Upper lobe of left lung (tissue), 6 donors: ENCODE data around the gene SPTAN1. TPM values are rescaled to one million over a fixed set of nuclear protein-coding genes. Genes with fewer than 3 reads are reported as not detected.

ENCODE experiments used
- ATAC-seq, 2 donors: fragments of 200-7000 bp; cut with Tn5 transposase; one replicate each; pipeline ENCODE4 v1.9.1; 2022; ENCODE audit warnings: mild to moderate bottlenecking in 2 of 2, moderate library complexity in 2 of 2; ENCODE audit not compliant: low FRiP score in 2 of 2
- DNase-seq, 2 donors: peaks; one replicate each; pipeline ENCODE4 v3.0.0-alpha.2; 2019 to 2020
- H3K27ac ChIP-seq, 4 donors: fragments of 200-600 bp; sonication (generic); one replicate each; pipeline ENCODE4 v1.5.1; 2016 to 2019
- H3K27me3 ChIP-seq, 4 donors: fragments of 200-600 bp; sonication (generic); one replicate each; pipeline ENCODE4 v1.5.1; 2017 to 2019
- H3K36me3 ChIP-seq, 4 donors: fragments of 200-600 bp; sonication (generic); one replicate each; pipeline ENCODE4 v1.5.1; 2016 to 2019
- H3K4me1 ChIP-seq, 4 donors: fragments of 200-600 bp; sonication (generic); one replicate each; pipeline ENCODE4 v1.5.1; 2018 to 2019
- H3K4me3 ChIP-seq, 4 donors: fragments of 200-600 bp; sonication (generic); one replicate each; pipeline ENCODE4 v1.5.1; 2017 to 2019; ENCODE audit warnings: mild to moderate bottlenecking in 2 of 4, moderate library complexity in 1 of 4
- H3K9me3 ChIP-seq, 4 donors: fragments of 200-600 bp; sonication (generic); one replicate each; pipeline ENCODE4 v1.5.1; 2018 to 2019
- CTCF ChIP-seq, 6 experiments: fragments of 450-650 bp in 4 of 6; fragments of 200-600 bp in 2 of 6; sonication (generic) in 2 of 6; IDR thresholded peaks; one replicate each; pipeline ENCODE4 v1.5.1; 2016 to 2019; ENCODE audit warnings: antibody characterized with exemption in 6 of 6
- EP300 ChIP-seq, 4 donors: sonication (generic); formaldehyde crosslinking; IDR thresholded peaks; one replicate each; pipeline ENCODE4 v1.5.1; 2017; ENCODE audit warnings: antibody characterized with exemption in 4 of 4, control low read depth in 2 of 4
- POLR2A ChIP-seq, 4 donors: fragments of 450-650 bp; IDR thresholded peaks; one replicate each; pipeline ENCODE4 v1.5.1; 2016 to 2017; ENCODE audit warnings: antibody characterized with exemption in 4 of 4, mild to moderate bottlenecking in 2 of 4
- POLR2AphosphoS5 ChIP-seq, 2 donors: sonication (generic); formaldehyde crosslinking; IDR thresholded peaks; one replicate each; pipeline ENCODE4 v1.5.1; 2017; ENCODE audit warnings: antibody characterized with exemption in 2 of 2
- WGBS, 2 donors: methylation state at CpG; one replicate each; pipeline ENCODE4 v1.1.5; 2017 to 2018; 5-methylcytosine and 5-hydroxymethylcytosine counted together
- total RNA-seq, 6 donors: library from RNA; depleted of rRNA in 4 of 6; stranded (reverse); fragments of >200 nt in 4 of 6; gene quantifications; one replicate each; pipeline versions ENCODE4 v1.1.0 to v1.2.1, GENCODE V29; 2016 to 2021
- donor health status: DM: no; HTN: no; CAD: no; lungs with moderate emphysema.
- donor health status: DM: no; HTN: yes; CAD: no; lungs with severe emphysema.

The SPTAN1 gene
- total RNA-seq, 6 donors from 2014 or later: 254 to 547 (median 401) TPM

- Histone ChIP-seq H3K27ac (no peak overlapping the region), H3K9me3 (no peaks in the 10 kb centered on the region), H3K27me3 (no peaks in the 10 kb centered on the region), H3K36me3 (peaks cover 58 to 100% (median 89%) of the 10 kb centered on the region in 4 donors), H3K4me1 (no peaks in the 10 kb centered on the region), H3K4me3 (no peak overlapping the region)
- ATAC-seq (no peak), DNase-seq (no peak)
- no peak for TF ChIP-seq CTCF (IDR thresholded peaks at IDR 0.05)
- TF ChIP-seq POLR2AphosphoS5 (IDR thresholded peaks at IDR 0.05): no peak
- TF ChIP-seq POLR2A (IDR thresholded peaks at IDR 0.05): no peak
- WGBS, 2 donors: 83 to 91% methylated on average over 6 of the region's 6 CpGs
Measured at GRCh38 chr9:128593039-128593438, 40.7 kb downstream of the SPTAN1 start.

GRCh38 chr9:128593856-128594255, 41.5 kb downstream of the SPTAN1 start:
- ATAC-seq (no peak), DNase-seq (no peak)
- no peaks in the 10 kb centered on the region for H3K9me3 ChIP-seq
- H3K36me3 ChIP-seq: peaks cover 63 to 100% (median 89%) of the 10 kb centered on the region in 4 donors
- no peaks in the 10 kb centered on the region for H3K27me3 ChIP-seq
- no peak for TF ChIP-seq EP300 (IDR thresholded peaks at IDR 0.05)
- no peak overlapping the region for H3K27ac ChIP-seq
- 91 to 95% methylated on average over 9 of the region's 9 CpGs for WGBS, 2 donors
- H3K4me1 ChIP-seq: no peaks in the 10 kb centered on the region
- no peak overlapping the region for H3K4me3 ChIP-seq

GRCh38 chr9:128595471-128595870, 43.1 kb downstream of the SPTAN1 start:
- Histone ChIP-seq H3K4me1 (no peaks in the 10 kb centered on the region), H3K36me3 (peaks cover 66 to 100% (median 93%) of the 10 kb centered on the region in 4 donors), H3K27me3 (no peaks in the 10 kb centered on the region), H3K4me3 (no peak overlapping the region), H3K27ac (no peak overlapping the region), H3K9me3 (no peaks in the 10 kb centered on the region)
- TF ChIP-seq CTCF (IDR thresholded peaks at IDR 0.05): no peak
- TF ChIP-seq POLR2AphosphoS5 (IDR thresholded peaks at IDR 0.05): no peak
- no peak for TF ChIP-seq POLR2A (IDR thresholded peaks at IDR 0.05)
- no peak for TF ChIP-seq EP300 (IDR thresholded peaks at IDR 0.05)
- WGBS, 2 donors: 75 to 93% methylated on average over 4 of the region's 4 CpGs
- ATAC-seq (no peak), DNase-seq (no peak)

GRCh38 chr9:128600099-128600498, 47.7 kb downstream of the SPTAN1 start:
- no peak for TF ChIP-seq POLR2A (IDR thresholded peaks at IDR 0.05)
- no peak for TF ChIP-seq POLR2AphosphoS5 (IDR thresholded peaks at IDR 0.05)
- no peak for TF ChIP-seq CTCF (IDR thresholded peaks at IDR 0.05)
- no peak for TF ChIP-seq EP300 (IDR thresholded peaks at IDR 0.05)
- Histone ChIP-seq H3K4me1 (no peaks in the 10 kb centered on the region), H3K9me3 (no peaks in the 10 kb centered on the region), H3K36me3 (peaks cover 42 to 100% (median 93%) of the 10 kb centered on the region in 4 donors), H3K27ac (no peak overlapping the region), H3K27me3 (no peaks in the 10 kb centered on the region), H3K4me3 (no peak overlapping the region)
- ATAC-seq (no peak), DNase-seq (no peak)
- 85 to 86% methylated on average over 4 of the region's 4 CpGs for WGBS, 2 donors

DNA sequence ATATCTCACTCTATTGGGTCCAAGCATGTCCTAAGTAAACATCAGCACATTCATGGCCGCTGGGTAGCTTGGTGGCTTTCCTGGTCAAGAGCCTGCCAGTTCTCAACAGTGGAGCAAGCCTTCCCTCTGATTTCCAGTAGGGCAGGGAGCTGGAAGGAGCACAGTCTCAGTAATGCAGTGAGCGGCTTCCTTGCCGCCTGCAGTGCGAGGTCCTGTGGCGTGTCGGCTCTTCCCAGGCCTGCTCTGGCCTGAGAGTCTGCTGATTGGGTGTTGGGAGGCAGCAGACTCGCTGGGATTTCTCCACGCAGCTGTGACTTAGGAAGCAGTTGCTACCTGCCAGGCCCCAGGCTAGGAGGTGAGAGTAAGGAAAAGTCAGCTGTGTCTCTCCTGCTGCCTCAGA, 51.3 kb downstream of the SPTAN1 start:
- peaks cover 48 to 100% (median 94%) of the 10 kb centered on the region in 4 donors for H3K36me3 ChIP-seq
- no peaks in the 10 kb centered on the region for H3K4me1 ChIP-seq
- H3K9me3 ChIP-seq: no peaks in the 10 kb centered on the region
- no peaks in the 10 kb centered on the region for H3K27me3 ChIP-seq
- no peak overlapping the region for H3K27ac ChIP-seq
- ATAC-seq (no peak), DNase-seq (no peak)
- WGBS, 2 donors: 86 to 99% methylated on average over 3 to 8 of the region's 8 CpGs
- no peak overlapping the region for H3K4me3 ChIP-seq
- TF ChIP-seq EP300 (IDR thresholded peaks at IDR 0.05) (no peak), POLR2AphosphoS5 (IDR thresholded peaks at IDR 0.05) (no peak), POLR2A (IDR thresholded peaks at IDR 0.05) (no peak), CTCF (IDR thresholded peaks at IDR 0.05) (no peak)
